Common myeloid progenitor, CD34-positive (primary cell): ENCODE measurements around the gene HNRNPA2B1.
"Not testable (repeated sequence)": the region's sequence is repeated elsewhere in the genome, so short reads cannot be mapped to it uniquely, and the experiment has no call there.

Experiments used
- CTCF ChIA-PET: fragments of 350-600 bp; sonication (Branson Sonifier 250); formaldehyde crosslinking; loops from one replicate; lab custom pipeline; 2021; ENCODE audit warnings: antibody characterized with exemption; lab: Charles Lee
- POLR2A ChIA-PET: fragments of 350-600 bp; sonication (Branson Sonifier 250); formaldehyde crosslinking; loops from one replicate; lab custom pipeline; 2021; ENCODE audit warnings: antibody characterized with exemption; lab: Charles Lee
- DNase-seq, 3 donors: peaks; one replicate each; pipeline versions ENCODE4 v3.0.0 to v3.0.0-alpha.2; 2013
- H3K27ac ChIP-seq, 2 experiments: 1 replicate in 1 of 2; 2 replicates in 1 of 2; pipeline ENCODE4 v1.7.0; 2013; ENCODE audit warnings: inconsistent platforms in 2 of 2, low read length in 2 of 2, mild to moderate bottlenecking in 2 of 2, low read depth in 1 of 2, moderate library complexity in 1 of 2; ENCODE audit not compliant: severe bottlenecking in 2 of 2, insufficient read depth in 1 of 2, poor library complexity in 1 of 2
- H3K27me3 ChIP-seq, 5 experiments: replicated peaks in 2 of 5; 1 replicate in 3 of 5; 2 replicates in 2 of 5; pipeline versions ENCODE4 v1.6.1 to v1.7.0; 2013; ENCODE audit warnings: low read length in 4 of 5, mild to moderate bottlenecking in 2 of 5, moderate library complexity in 2 of 5, inconsistent platforms in 1 of 5; ENCODE audit not compliant: insufficient read depth in 5 of 5, control insufficient read depth in 4 of 5
- H3K36me3 ChIP-seq, 4 experiments: 1 replicate in 2 of 4; 2 replicates in 2 of 4; pipeline versions ENCODE4 v1.6.1 to v1.7.0; 2013; ENCODE audit warnings: low read length in 3 of 4, control low read depth in 1 of 4, mild to moderate bottlenecking in 1 of 4; ENCODE audit not compliant: control insufficient read depth in 4 of 4, insufficient read depth in 4 of 4
- H3K4me1 ChIP-seq, 4 experiments: 1 replicate in 3 of 4; 2 replicates in 1 of 4; pipeline versions ENCODE4 v1.6.1 to v1.7.1; 2013; ENCODE audit warnings: low read length in 3 of 4, mild to moderate bottlenecking in 3 of 4, control low read depth in 1 of 4, inconsistent platforms in 1 of 4, moderate library complexity in 1 of 4; ENCODE audit not compliant: control insufficient read depth in 4 of 4, insufficient read depth in 4 of 4; ENCODE audit errors: control extremely low read depth in 1 of 4
- H3K4me3 ChIP-seq, 7 experiments: 1 replicate in 4 of 7; 2 replicates in 3 of 7; pipeline versions ENCODE4 v1.5.1 to v1.7.0; 2013; ENCODE audit warnings: mild to moderate bottlenecking in 7 of 7, low read length in 6 of 7, moderate library complexity in 6 of 7, inconsistent platforms in 2 of 7, low read depth in 2 of 7, control low read depth in 1 of 7; ENCODE audit not compliant: insufficient read depth in 4 of 7, control insufficient read depth in 1 of 7; ENCODE audit errors: extremely low read depth in 1 of 7
- H3K9me3 ChIP-seq, 5 experiments: 1 replicate in 4 of 5; 2 replicates in 1 of 5; pipeline versions ENCODE4 v1.6.1 to v1.7.1; 2013; ENCODE audit warnings: low read length in 4 of 5, mild to moderate bottlenecking in 2 of 5, inconsistent platforms in 1 of 5, low read depth in 1 of 5, moderate library complexity in 1 of 5; ENCODE audit not compliant: control insufficient read depth in 4 of 5, insufficient read depth in 2 of 5; ENCODE audit errors: control extremely low read depth in 1 of 5
- WGBS: methylation state at CpG from one replicate; pipeline ENCODE4 v1.1.5; 2013; ENCODE audit not compliant: insufficient coverage; 5-methylcytosine and 5-hydroxymethylcytosine counted together

The HNRNPA2B1 gene

DNA sequence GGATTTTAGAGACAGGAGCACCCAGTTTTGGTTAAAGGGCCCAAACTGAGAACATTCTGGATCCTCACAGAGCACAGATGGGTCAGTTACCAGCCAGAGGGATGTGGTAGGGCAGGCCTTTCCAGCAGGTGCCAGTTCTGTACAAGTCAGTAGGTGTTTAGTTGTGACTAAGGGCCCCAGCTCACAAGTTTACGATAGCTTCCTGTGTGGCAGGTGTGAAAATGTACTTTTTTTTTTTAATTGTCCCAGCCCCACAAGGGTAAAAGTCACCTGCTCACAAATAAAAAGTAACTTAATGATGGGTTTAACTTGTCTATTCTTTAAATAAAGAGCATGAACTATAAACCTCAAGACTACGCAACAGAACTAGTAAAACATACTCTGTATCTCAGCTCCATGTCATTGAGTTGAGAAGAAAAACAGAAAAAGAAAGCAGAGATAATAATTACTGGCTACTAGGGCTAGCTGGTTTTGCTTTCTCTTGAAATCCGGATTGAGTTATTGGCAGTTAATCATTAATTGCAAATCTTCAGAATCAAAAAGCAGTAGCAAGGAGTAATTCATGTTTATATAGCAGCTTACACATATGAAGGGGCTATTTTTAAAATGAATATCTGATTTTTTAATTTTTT lies 33.1 kb downstream of the HNRNPA2B1 start:
- Histone ChIP-seq H3K4me1 (peaks cover 2 to 11% (median 8%) of the 10 kb centered on the region in 4 experiments), H3K27me3 (no peaks in the 10 kb centered on the region), H3K4me3 (no peak overlapping the region), H3K9me3 (peaks cover 0 to 3% (median 0%) of the 10 kb centered on the region in 5 experiments), H3K36me3 (peaks cover 0 to 11% (median 5%) of the 10 kb centered on the region in 4 experiments), H3K27ac (no peak overlapping the region)
- CTCF ChIA-PET, result interaction anchor here (1.0 to 1.2 kb wide), 2 partner anchors 15 to 30 kb away, joined by 3 to 4 read pairs; no protein-coding TSS in a partner anchor
- no CpG with 5 or more reads among the region's 3 CpGs for WGBS
- POLR2A ChIA-PET, result interaction anchor here (2.1 kb wide), 1 partner anchor 10 kb away, joined by 8 read pairs; no protein-coding TSS in a partner anchor
- peak in 2 of 3 donors; percentile 40 to 48 for DNase-seq

GRCh38 chr7:26166684-26167266 lies 33.8 kb downstream of the HNRNPA2B1 start:
- ChIA-PET CTCF (interaction anchor here (0.8 to 1.6 kb wide), 5 partner anchors 10 to 75 kb away, joined by 3 to 6 read pairs (median 4); no protein-coding TSS in a partner anchor), POLR2A (interaction anchor here (0.6 to 2.1 kb wide), 2 partner anchors 10 to 1018 kb away, joined by 3 to 8 read pairs; partner anchors contain the start of gene HOXA11)
- 92% methylated on average over 4 of the region's 5 CpGs for WGBS
- Histone ChIP-seq H3K27me3 (no peaks in the 10 kb centered on the region), H3K4me3 (no peak overlapping the region), H3K36me3 (peaks cover 0 to 7% (median 4%) of the 10 kb centered on the region in 4 experiments), H3K27ac (no peak overlapping the region), H3K9me3 (peaks cover 0 to 1% (median 0%) of the 10 kb centered on the region in 5 experiments), H3K4me1 (peaks cover 2 to 12% (median 8%) of the 10 kb centered on the region in 4 experiments)
- no peak for DNase-seq

- peak in 1 of 3 donors; percentile 21 for DNase-seq
- CTCF ChIA-PET, result interaction anchor here (0.8 to 1.6 kb wide), 5 partner anchors 9 to 75 kb away, joined by 3 to 6 read pairs (median 3); no protein-coding TSS in a partner anchor
- POLR2A ChIA-PET, result interaction anchor here (0.6 to 2.1 kb wide), 2 partner anchors 9 to 1019 kb away, joined by 3 to 8 read pairs; partner anchors contain the start of gene HOXA11
- no peak overlapping the region for H3K27ac ChIP-seq
- 92% methylated on average over 8 of the region's 9 CpGs for WGBS
- H3K9me3 ChIP-seq, result no peaks in the 10 kb centered on the region
- H3K4me3 ChIP-seq, result no peak overlapping the region
- H3K4me1 ChIP-seq, result peaks cover 2 to 12% (median 8%) of the 10 kb centered on the region in 4 experiments
- no peaks in the 10 kb centered on the region for H3K27me3 ChIP-seq
- H3K36me3 ChIP-seq, result peaks cover 0 to 3% (median 1%) of the 10 kb centered on the region in 4 experiments
Measured at GRCh38 chr7:26165950-26166683, 34.4 kb downstream of the HNRNPA2B1 start.

DNA sequence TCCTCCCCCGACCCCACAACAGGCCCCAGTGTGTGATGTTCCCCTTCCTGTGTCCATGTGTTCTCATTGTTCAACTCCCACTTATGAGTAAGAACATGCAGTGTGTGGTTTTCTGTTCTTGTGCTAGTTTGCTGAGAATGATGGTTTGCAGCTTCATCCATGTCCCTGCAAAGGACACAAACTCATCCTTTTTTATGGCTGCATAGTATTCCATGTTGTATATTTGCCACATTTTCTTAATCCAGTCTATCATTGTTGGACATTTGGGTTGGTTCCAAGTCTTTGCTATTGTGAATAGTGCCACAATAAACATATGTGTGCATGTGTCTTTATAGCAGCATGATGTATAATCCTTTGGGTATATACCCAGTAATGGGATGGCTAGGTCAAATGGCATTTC lies 36.7 kb downstream of the HNRNPA2B1 start:
- 67% methylated on average over 1 of the region's 1 CpG for WGBS
- H3K36me3 ChIP-seq, H3K9me3 ChIP-seq, CTCF ChIA-PET, H3K27me3 ChIP-seq, DNase-seq, H3K4me3 ChIP-seq, H3K27ac ChIP-seq: not testable (repeated sequence)
- POLR2A ChIA-PET, result interaction anchor here (0.6 kb wide), 2 partner anchors 11 to 29 kb away, joined by 3 to 5 read pairs; no protein-coding TSS in a partner anchor
- peaks cover 2 to 18% (median 10%) of the 10 kb centered on the region in 4 experiments for H3K4me1 ChIP-seq

GRCh38 chr7:26162431-26162830 lies 38.1 kb downstream of the HNRNPA2B1 start:
- POLR2A ChIA-PET, result no interaction called here
- no CpG with 5 or more reads among the region's 2 CpGs for WGBS
- H3K4me3 ChIP-seq, result no peak overlapping the region
- H3K9me3 ChIP-seq, result no peaks in the 10 kb centered on the region
- H3K4me1 ChIP-seq, result peaks cover 2 to 29% (median 13%) of the 10 kb centered on the region in 4 experiments
- peaks cover 0 to 2% (median 0%) of the 10 kb centered on the region in 4 experiments for H3K36me3 ChIP-seq
- DNase-seq, result peak in 2 of 3 donors; percentile 45 to 54
- no peak overlapping the region for H3K27ac ChIP-seq
- CTCF ChIA-PET, result interaction anchor here (1.1 kb wide), 1 partner anchor 70 kb away, joined by 3 read pairs; no protein-coding TSS in a partner anchor
- H3K27me3 ChIP-seq, result no peaks in the 10 kb centered on the region

DNA sequence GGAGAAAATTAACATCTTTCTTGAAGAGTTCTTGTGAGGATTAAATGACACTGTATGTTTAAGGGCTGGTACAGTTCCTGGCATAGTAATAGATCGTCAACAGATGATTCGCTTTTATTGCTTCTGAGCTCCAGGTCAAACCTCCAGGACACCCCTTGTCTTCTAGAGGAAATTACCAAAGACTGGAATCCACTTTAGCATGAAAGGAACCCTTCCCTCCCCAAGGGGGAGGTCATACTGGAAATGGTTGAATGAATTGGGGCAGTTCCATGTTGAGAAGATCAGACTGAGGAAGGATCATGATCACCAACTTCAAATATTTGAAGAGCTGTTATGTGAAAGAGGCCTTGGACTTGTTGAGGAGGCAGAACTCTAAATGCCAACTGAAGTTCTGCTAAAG lies 39.6 kb downstream of the HNRNPA2B1 start:
- WGBS, result no CpG with 5 or more reads among the region's 2 CpGs
- CTCF ChIA-PET, result interaction anchor here (0.5 to 1.9 kb wide), 10 partner anchors 11 to 1680 kb away, joined by 3 to 7 read pairs (median 4); no protein-coding TSS in a partner anchor
- peaks cover 0 to 2% (median 0%) of the 10 kb centered on the region in 4 experiments for H3K36me3 ChIP-seq
- peaks cover under 1 to 34% (median 16%) of the 10 kb centered on the region in 4 experiments for H3K4me1 ChIP-seq
- no peaks in the 10 kb centered on the region for H3K27me3 ChIP-seq
- no peak for DNase-seq
- POLR2A ChIA-PET, result interaction anchor here (1.0 to 1.4 kb wide), 2 partner anchors 11 to 29 kb away, joined by 3 read pairs; no protein-coding TSS in a partner anchor
- H3K4me3 ChIP-seq, result no peak overlapping the region
- H3K9me3 ChIP-seq, result no peaks in the 10 kb centered on the region
- H3K27ac ChIP-seq, result no peak overlapping the region
